ENCODE measurements around the gene ZNF182. TPM values are rescaled to one million over a fixed set of nuclear protein-coding genes. Genes with fewer than 3 reads are reported as not detected.
"Not testable (repeated sequence)": the region's sequence is repeated elsewhere in the genome, so short reads cannot be mapped to it uniquely, and the experiment has no call there.

Gene ZNF182
- total and polyA plus RNA-seq, 2 experiments from 2014 or later, result 1.6 to 2.6 TPM

DNA sequence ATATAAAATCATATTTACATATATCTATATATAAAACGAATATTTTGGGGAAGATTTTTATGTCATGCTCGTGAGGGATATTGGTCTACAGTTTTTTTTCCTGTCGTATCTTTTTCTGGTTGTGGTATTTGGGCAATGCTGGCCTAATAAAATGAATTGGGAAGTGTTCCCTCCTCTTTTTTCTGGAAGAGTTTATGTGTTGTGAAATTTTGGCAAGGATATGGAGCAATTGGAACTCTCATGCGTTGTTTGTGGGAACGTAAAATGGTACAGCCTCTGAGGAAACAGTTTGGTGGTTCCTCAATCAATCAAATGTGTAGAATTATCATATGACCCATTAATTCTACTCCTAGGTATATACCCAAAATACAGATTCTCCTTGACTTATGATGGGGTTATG is 69.8 kb downstream of the ZNF182 start:
- Histone ChIP-seq H3K4me3 (no peak overlapping the region), H3K79me2 (ENCODE audit: insufficient read depth) (no peaks in the 10 kb centered on the region), H3K9me2 (ENCODE audit: insufficient read depth) (no peaks in the 10 kb centered on the region), H3K4me2 (ENCODE audit: unreplicated experiment) (no peak overlapping the region), H3F3A (ENCODE audit: insufficient read depth) (no peaks in the 10 kb centered on the region), H3K27me3 (replicated peaks; ENCODE audit: insufficient read depth) (no peaks in the 10 kb centered on the region), H2AFZ (no peak overlapping the region), H3K9ac (no peak overlapping the region), H4K20me1 (ENCODE audit: insufficient read depth) (no peaks in the 10 kb centered on the region), H3K27ac (no peak overlapping the region), H3K9me3 (ENCODE audit: low read depth) (no peaks in the 10 kb centered on the region), H3K4me1 (ENCODE audit: insufficient read depth) (no peaks in the 10 kb centered on the region), H3K36me3 (ENCODE audit: low read depth) (no peaks in the 10 kb centered on the region)
- WGBS, 2 experiments (ENCODE audit: low coverage in 1 of 2, low lambda C conversion rate in 2 of 2, missing lambda C conversion rate in 2 of 2), result 28 to 33% methylated on average over 5 of the region's 5 CpGs
- in situ Hi-C loops (cut with MboI), result no loop called here
- no peak for TF ChIP-seq EZH2 (IDR thresholded peaks at IDR 0.05; ENCODE audit: insufficient read depth, poor library complexity, severe bottlenecking)
- no peak for TF ChIP-seq EZH2phosphoT487 (IDR thresholded peaks at IDR 0.05; ENCODE audit: insufficient read depth, low read depth)
- no peak for DNase-seq

DNA sequence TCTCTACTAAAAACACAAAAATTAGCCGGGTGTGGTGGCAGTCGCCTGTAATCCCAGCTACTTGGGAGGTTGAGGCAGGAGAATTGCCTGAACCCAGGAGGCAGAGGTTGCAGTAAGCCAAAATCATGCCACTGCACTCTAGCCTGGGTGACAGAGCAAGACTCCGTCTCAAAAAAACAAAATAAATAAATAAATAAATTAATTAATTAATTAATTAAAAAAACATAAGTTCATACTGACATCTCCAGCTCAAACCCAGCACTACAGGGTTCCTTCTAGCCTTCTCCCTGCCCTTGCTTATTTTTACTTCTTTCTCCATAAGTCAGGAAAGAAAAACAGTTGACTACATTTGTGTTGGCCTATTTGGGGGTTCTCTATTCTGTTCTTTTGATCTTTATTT is 71.8 kb downstream of the ZNF182 start:
- H3K9me2 ChIP-seq (ENCODE audit: insufficient read depth); DNase-seq; H3K27me3 ChIP-seq (replicated peaks; ENCODE audit: insufficient read depth); H3F3A ChIP-seq (ENCODE audit: insufficient read depth); H3K4me1 ChIP-seq (ENCODE audit: insufficient read depth); H3K4me3 ChIP-seq; in situ Hi-C loops (cut with MboI); H3K27ac ChIP-seq; H3K4me2 ChIP-seq (ENCODE audit: unreplicated experiment); H4K20me1 ChIP-seq (ENCODE audit: insufficient read depth); H3K36me3 ChIP-seq (ENCODE audit: low read depth); H3K79me2 ChIP-seq (ENCODE audit: insufficient read depth); H2AFZ ChIP-seq; H3K9me3 ChIP-seq (ENCODE audit: low read depth); H3K9ac ChIP-seq: not testable (repeated sequence)
- 65 to 88% methylated on average over 2 to 3 of the region's 3 CpGs for WGBS, 2 experiments (ENCODE audit: low coverage in 1 of 2, low lambda C conversion rate in 2 of 2, missing lambda C conversion rate in 2 of 2)

DNA sequence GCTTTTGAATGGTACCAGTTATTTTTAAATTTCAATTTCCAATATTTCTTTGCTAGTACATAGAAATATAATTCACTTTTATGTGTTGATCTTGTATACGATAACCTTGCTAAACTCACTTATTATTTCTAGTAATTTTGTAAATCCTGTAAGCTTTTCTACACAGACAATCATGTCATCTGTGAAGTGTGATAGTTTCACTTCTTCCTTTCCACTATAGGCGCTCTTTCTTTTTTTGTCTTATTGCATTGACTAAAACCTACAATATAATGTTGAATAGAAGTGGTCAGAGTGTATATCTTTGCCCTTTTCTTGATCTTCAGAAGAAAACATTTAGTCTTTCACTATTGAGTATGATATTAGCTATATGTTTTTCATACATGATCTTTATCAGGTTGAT is 76.6 kb downstream of the ZNF182 start:
- Histone ChIP-seq H3K79me2 (ENCODE audit: insufficient read depth) (no peaks in the 10 kb centered on the region), H3K27ac (no peak overlapping the region), H3K27me3 (replicated peaks; ENCODE audit: insufficient read depth) (no peaks in the 10 kb centered on the region), H3K4me2 (ENCODE audit: unreplicated experiment) (no peak overlapping the region), H3K36me3 (ENCODE audit: low read depth) (no peaks in the 10 kb centered on the region), H2AFZ (no peak overlapping the region), H4K20me1 (ENCODE audit: insufficient read depth) (no peaks in the 10 kb centered on the region), H3K9me3 (ENCODE audit: low read depth) (no peaks in the 10 kb centered on the region), H3K4me1 (ENCODE audit: insufficient read depth) (no peaks in the 10 kb centered on the region), H3K9me2 (ENCODE audit: insufficient read depth) (no peaks in the 10 kb centered on the region), H3K9ac (no peak overlapping the region), H3K4me3 (no peak overlapping the region), H3F3A (ENCODE audit: insufficient read depth) (no peaks in the 10 kb centered on the region)
- WGBS, 2 experiments (ENCODE audit: low coverage in 1 of 2, low lambda C conversion rate in 2 of 2, missing lambda C conversion rate in 2 of 2), result 86 to 89% methylated on average over 2 of the region's 2 CpGs
- TF ChIP-seq EZH2 (IDR thresholded peaks at IDR 0.05; ENCODE audit: insufficient read depth, poor library complexity, severe bottlenecking) (no peak), EZH2phosphoT487 (IDR thresholded peaks at IDR 0.05; ENCODE audit: insufficient read depth, low read depth) (no peak)
- no peak for DNase-seq
- in situ Hi-C loops (cut with MboI), result no loop called here

Other genes starting within 250 kb of the ZNF182 start
- 2.1 and 3.5 TPM in 2 replicates for gene ZNF81, start 167.1 kb downstream of the ZNF182 start, total RNA-seq (2014; rRNA removed; shearing (Covaris generic))
- 2.5 and 5.4 TPM in 2 replicates for gene ZNF81, start 167.1 kb downstream of the ZNF182 start, polyA plus RNA-seq (2016; fragmentation: Nextera tagmentation; extraction: Ambion mirVana)
- not detected in 2 replicates for gene SPACA5, start 3.0 kb upstream of the ZNF182 start, total RNA-seq (2014; rRNA removed; shearing (Covaris generic))
- not detected in 2 replicates for gene SPACA5, start 3.0 kb upstream of the ZNF182 start, polyA plus RNA-seq (2016; fragmentation: Nextera tagmentation; extraction: Ambion mirVana)
- 0.22 and 0.25 TPM in 2 replicates for gene ZNF630, start 67.7 kb upstream of the ZNF182 start, total RNA-seq (2014; rRNA removed; shearing (Covaris generic))
- 0.41 and 0.53 TPM in 2 replicates for gene ZNF630, start 67.7 kb upstream of the ZNF182 start, polyA plus RNA-seq (2016; fragmentation: Nextera tagmentation; extraction: Ambion mirVana)
- not detected in 2 replicates for gene SPACA5B, start 126.6 kb upstream of the ZNF182 start, total RNA-seq (2014; rRNA removed; shearing (Covaris generic))
- not detected in 2 replicates for gene SPACA5B, start 126.6 kb upstream of the ZNF182 start, polyA plus RNA-seq (2016; fragmentation: Nextera tagmentation; extraction: Ambion mirVana)
- gene SSX5, start 192.8 kb upstream of the ZNF182 start, total RNA-seq (2014; rRNA removed; shearing (Covaris generic)), result not detected in 2 replicates
- gene SSX5, start 192.8 kb upstream of the ZNF182 start, polyA plus RNA-seq (2016; fragmentation: Nextera tagmentation; extraction: Ambion mirVana), result not detected in 2 replicates